Measurements from ENCODE around the gene BET1. TPM values are rescaled to one million over a fixed set of nuclear protein-coding genes. Genes with fewer than 3 reads are reported as not detected.

BET1 gene
- total RNA-seq, 1 experiment from 2014 or later = 14.3 TPM

DNA sequence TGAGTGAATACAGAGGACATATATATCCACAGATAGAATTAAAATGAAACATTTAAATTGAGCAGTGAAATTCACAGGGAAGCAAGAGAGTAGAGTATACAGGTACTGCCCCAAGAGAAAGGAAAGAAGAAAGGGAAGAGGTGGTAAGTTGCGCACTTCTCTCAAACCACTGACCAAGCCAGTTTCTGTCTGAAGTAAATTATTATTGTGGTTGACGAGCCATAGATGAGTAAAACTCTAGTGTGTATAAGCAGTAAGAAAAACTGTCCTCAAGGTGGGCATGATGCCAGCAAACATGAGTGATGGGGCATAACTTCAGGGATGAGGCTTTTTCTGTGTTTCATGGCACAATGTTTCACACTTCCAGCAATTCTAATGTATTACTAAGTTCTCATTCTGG lies 4.4 kb upstream of the BET1 start:
- Histone ChIP-seq H3K36me3 (ENCODE audit: control insufficient read depth, insufficient read depth, low read length) (peaks cover 5% of the 10 kb centered on the region; the same call in 1 of the 2 replicates), H3K27me3 (ENCODE audit: control insufficient read depth, insufficient read depth, low read length) (peaks cover 13% of the 10 kb centered on the region), H3K4me3 (ENCODE audit: low read depth in 2 of 2, low read length in 2 of 2) (no peak overlapping the region), H3K4me1 (ENCODE audit: control insufficient read depth, insufficient read depth, low read length) (peaks cover 3% of the 10 kb centered on the region; the same call in 1 of the 2 replicates), H3K27ac (ENCODE audit: low read length) (no peak overlapping the region), H3K9me3 (ENCODE audit: control insufficient read depth, insufficient read depth, low read depth, low read length) (no peaks in the 10 kb centered on the region)
- no peak for DNase-seq (ENCODE audit: low read depth, low spot score)
- BruUV-seq (replicated peaks) = no TSS peak
- intact Hi-C loops (cut with micrococcal nuclease; ENCODE audit: unreplicated experiment) = no loop called here
- in situ Hi-C loops (cut with HindIII; ENCODE audit: low pct_unique_long_range_greater_than_20kb, low sequenced_read_pairs) = no loop called here
- TF ChIP-seq POLR2AphosphoS5 (IDR thresholded peaks at IDR 0.05; ENCODE audit: low read depth, low read length) (no peak), TCF7L2 (IDR thresholded peaks at IDR 0.05; ENCODE audit: low read depth, low read length) (no peak), SIN3A (IDR thresholded peaks at IDR 0.05; ENCODE audit: borderline replicate concordance, insufficient read depth, low read depth, low read length) (no peak)
- TF ChIP-seq, protein P1, sequence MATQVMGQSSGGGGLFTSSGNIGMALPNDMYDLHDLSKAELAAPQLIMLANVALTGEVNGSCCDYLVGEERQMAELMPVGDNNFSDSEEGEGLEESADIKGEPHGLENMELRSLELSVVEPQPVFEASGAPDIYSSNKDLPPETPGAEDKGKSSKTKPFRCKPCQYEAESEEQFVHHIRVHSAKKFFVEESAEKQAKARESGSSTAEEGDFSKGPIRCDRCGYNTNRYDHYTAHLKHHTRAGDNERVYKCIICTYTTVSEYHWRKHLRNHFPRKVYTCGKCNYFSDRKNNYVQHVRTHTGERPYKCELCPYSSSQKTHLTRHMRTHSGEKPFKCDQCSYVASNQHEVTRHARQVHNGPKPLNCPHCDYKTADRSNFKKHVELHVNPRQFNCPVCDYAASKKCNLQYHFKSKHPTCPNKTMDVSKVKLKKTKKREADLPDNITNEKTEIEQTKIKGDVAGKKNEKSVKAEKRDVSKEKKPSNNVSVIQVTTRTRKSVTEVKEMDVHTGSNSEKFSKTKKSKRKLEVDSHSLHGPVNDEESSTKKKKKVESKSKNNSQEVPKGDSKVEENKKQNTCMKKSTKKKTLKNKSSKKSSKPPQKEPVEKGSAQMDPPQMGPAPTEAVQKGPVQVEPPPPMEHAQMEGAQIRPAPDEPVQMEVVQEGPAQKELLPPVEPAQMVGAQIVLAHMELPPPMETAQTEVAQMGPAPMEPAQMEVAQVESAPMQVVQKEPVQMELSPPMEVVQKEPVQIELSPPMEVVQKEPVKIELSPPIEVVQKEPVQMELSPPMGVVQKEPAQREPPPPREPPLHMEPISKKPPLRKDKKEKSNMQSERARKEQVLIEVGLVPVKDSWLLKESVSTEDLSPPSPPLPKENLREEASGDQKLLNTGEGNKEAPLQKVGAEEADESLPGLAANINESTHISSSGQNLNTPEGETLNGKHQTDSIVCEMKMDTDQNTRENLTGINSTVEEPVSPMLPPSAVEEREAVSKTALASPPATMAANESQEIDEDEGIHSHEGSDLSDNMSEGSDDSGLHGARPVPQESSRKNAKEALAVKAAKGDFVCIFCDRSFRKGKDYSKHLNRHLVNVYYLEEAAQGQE (IDR thresholded peaks at IDR 0.05; ENCODE audit: insufficient read depth in 1 of 2, low read depth in 2 of 2, low read length in 1 of 2) = no peak
- TF ChIP-seq, protein P2, sequence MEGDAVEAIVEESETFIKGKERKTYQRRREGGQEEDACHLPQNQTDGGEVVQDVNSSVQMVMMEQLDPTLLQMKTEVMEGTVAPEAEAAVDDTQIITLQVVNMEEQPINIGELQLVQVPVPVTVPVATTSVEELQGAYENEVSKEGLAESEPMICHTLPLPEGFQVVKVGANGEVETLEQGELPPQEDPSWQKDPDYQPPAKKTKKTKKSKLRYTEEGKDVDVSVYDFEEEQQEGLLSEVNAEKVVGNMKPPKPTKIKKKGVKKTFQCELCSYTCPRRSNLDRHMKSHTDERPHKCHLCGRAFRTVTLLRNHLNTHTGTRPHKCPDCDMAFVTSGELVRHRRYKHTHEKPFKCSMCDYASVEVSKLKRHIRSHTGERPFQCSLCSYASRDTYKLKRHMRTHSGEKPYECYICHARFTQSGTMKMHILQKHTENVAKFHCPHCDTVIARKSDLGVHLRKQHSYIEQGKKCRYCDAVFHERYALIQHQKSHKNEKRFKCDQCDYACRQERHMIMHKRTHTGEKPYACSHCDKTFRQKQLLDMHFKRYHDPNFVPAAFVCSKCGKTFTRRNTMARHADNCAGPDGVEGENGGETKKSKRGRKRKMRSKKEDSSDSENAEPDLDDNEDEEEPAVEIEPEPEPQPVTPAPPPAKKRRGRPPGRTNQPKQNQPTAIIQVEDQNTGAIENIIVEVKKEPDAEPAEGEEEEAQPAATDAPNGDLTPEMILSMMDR (IDR thresholded peaks at IDR 0.05) = no peak
- ChIA-PET POLR2A (no interaction called here), CTCF (no interaction called here)
- ATAC-seq = no peak

DNA sequence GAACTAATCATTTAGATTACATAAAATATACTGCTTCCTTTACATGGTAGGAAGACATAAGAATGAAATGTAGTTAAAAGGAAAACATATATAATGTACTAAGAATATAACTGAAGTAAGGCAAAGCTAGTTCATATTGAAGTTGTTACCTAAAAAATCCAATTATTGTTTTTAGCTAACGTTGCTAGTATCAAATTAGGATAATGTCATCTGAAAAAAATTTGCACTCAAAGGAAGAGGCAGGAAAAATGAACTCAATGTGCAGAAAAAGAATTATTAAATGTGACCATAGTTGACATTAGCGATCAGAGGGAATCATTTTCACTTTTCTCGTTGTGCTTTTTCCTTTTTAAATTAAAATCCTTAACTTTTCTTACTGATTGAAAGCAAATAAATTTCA lies 1.6 kb upstream of the BET1 start:
- no peak overlapping the region for H3K27ac ChIP-seq (ENCODE audit: low read length)
- H3K4me1 ChIP-seq (ENCODE audit: control insufficient read depth, insufficient read depth, low read length) = peaks cover 6% of the 10 kb centered on the region; the same call in 1 of the 2 replicates
- DNase-seq (ENCODE audit: low read depth, low spot score) = no peak
- ATAC-seq = no peak
- intact Hi-C loops (cut with micrococcal nuclease; ENCODE audit: unreplicated experiment) = no loop called here
- no peaks in the 10 kb centered on the region for H3K9me3 ChIP-seq (ENCODE audit: control insufficient read depth, insufficient read depth, low read depth, low read length)
- no TSS peak for BruUV-seq (replicated peaks)
- in situ Hi-C loops (cut with HindIII; ENCODE audit: low pct_unique_long_range_greater_than_20kb, low sequenced_read_pairs) = no loop called here
- peaks cover 5% of the 10 kb centered on the region; the same call in 1 of the 2 replicates for H3K36me3 ChIP-seq (ENCODE audit: control insufficient read depth, insufficient read depth, low read length)
- ChIA-PET CTCF (no interaction called here), POLR2A (no interaction called here)
- no peak overlapping the region for H3K4me3 ChIP-seq (ENCODE audit: low read depth in 2 of 2, low read length in 2 of 2)
- H3K27me3 ChIP-seq (ENCODE audit: control insufficient read depth, insufficient read depth, low read length) = peaks cover 13% of the 10 kb centered on the region
- TF ChIP-seq SIN3A (IDR thresholded peaks at IDR 0.05; ENCODE audit: borderline replicate concordance, insufficient read depth, low read depth, low read length) = no peak
- no peak for TF ChIP-seq POLR2AphosphoS5 (IDR thresholded peaks at IDR 0.05; ENCODE audit: low read depth, low read length)

DNA sequence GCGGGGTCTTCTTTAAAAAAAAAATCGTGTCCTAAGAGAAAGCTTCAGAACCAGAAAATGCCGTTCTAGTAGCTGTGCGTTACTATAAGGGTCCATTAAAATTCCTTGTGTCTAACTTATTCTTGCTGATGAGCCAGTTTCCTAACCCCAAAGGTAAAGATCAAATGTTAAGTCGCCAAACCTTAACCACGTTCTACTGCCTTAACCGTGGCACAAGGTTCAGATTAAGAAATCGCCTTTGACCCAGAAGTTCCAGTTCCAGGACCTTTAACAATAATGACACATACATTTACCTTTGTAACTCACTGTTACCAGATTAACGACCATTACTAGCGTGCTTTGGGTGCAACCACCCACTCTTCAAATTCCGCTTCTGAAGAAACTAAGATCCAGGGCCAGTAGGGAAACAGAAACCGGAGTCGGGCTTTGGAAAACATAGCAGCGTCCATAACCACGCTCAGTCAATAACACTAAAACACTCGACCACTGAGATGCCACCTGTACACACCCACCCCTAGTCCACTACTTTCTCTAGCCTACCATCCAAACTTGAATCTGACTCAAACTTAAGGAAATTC lies 620 bp downstream of the BET1 start:
- Histone ChIP-seq H3K36me3 (ENCODE audit: control insufficient read depth, insufficient read depth, low read length) (peaks cover 5% of the 10 kb centered on the region; the same call in 1 of the 2 replicates), H3K27me3 (ENCODE audit: control insufficient read depth, insufficient read depth, low read length) (peaks cover 13% of the 10 kb centered on the region), H3K4me1 (ENCODE audit: control insufficient read depth, insufficient read depth, low read length) (peaks cover 6% of the 10 kb centered on the region; the same call in 1 of the 2 replicates), H3K27ac (ENCODE audit: low read length) (peak overlapping the region; percentile 88), H3K4me3 (ENCODE audit: low read depth in 2 of 2, low read length in 2 of 2) (peak overlapping the region; percentile 93 to 94), H3K9me3 (ENCODE audit: control insufficient read depth, insufficient read depth, low read depth, low read length) (no peaks in the 10 kb centered on the region)
- peak; percentile 65 for ATAC-seq
- ChIA-PET POLR2A (interaction anchor here (0.7 kb wide), 1 partner anchor 116 kb away, joined by 4 read pairs; no protein-coding TSS in a partner anchor), CTCF (no interaction called here)
- no peak for DNase-seq (ENCODE audit: low read depth, low spot score)
- TF ChIP-seq POLR2AphosphoS5 (IDR thresholded peaks at IDR 0.05; ENCODE audit: low read depth, low read length) (no peak), SIN3A (IDR thresholded peaks at IDR 0.05; ENCODE audit: borderline replicate concordance, insufficient read depth, low read depth, low read length) (no peak), TCF7L2 (IDR thresholded peaks at IDR 0.05; ENCODE audit: low read depth, low read length) (no peak)
- TF ChIP-seq, protein P2 (IDR thresholded peaks at IDR 0.05) = no peak
- TF ChIP-seq, protein P1 (IDR thresholded peaks at IDR 0.05; ENCODE audit: insufficient read depth in 1 of 2, low read depth in 2 of 2, low read length in 1 of 2) = no peak
- in situ Hi-C loops (cut with HindIII; ENCODE audit: low pct_unique_long_range_greater_than_20kb, low sequenced_read_pairs) (no loop called here), intact Hi-C loops (cut with micrococcal nuclease; ENCODE audit: unreplicated experiment) (no loop called here)
- TSS peak; percentile 93 for BruUV-seq (replicated peaks)
